OCI-LY1 (cell line): ENCODE measurements around the gene CLEC4C.
"Not testable (repeated sequence)": the region's sequence is repeated elsewhere in the genome, so short reads cannot be mapped to it uniquely, and the experiment has no call there.

Experiments used
- H2AFZ ChIP-seq: fragments of 200-600 bp; sonication (generic), shearing (Covaris generic); 2 replicates; pipeline ENCODE4 v1.6.0; 2014; ENCODE audit warnings: antibody characterized with exemption, mild to moderate bottlenecking, low read length
- H3F3A ChIP-seq: fragments of 200-600 bp; sonication (generic), shearing (Covaris generic); 2 replicates; pipeline ENCODE4 v1.6.0; 2014; ENCODE audit warnings: mild to moderate bottlenecking, antibody characterized with exemption, low read length, moderate library complexity; ENCODE audit not compliant: insufficient read depth
- H3K27ac ChIP-seq: fragments of 200-600 bp; sonication (generic); 2 replicates; pipeline ENCODE4 v1.5.1; 2014; ENCODE audit warnings: low read length, mixed run types, mild to moderate bottlenecking, low read depth; ENCODE audit not compliant: poor library complexity, severe bottlenecking
- H3K27me3 ChIP-seq: fragments of 200-600 bp; sonication (generic); 2 replicates; pipeline ENCODE4 v1.6.0; 2014; ENCODE audit warnings: antibody characterized with exemption, mild to moderate bottlenecking, low read length, moderate library complexity; ENCODE audit not compliant: insufficient read depth
- H3K36me3 ChIP-seq: fragments of 200-600 bp; sonication (generic); 2 replicates; pipeline ENCODE4 v1.6.1; 2014; ENCODE audit warnings: mild to moderate bottlenecking, antibody characterized with exemption, low read length, moderate library complexity, mixed read lengths; ENCODE audit not compliant: insufficient read depth
- H3K4me1 ChIP-seq: fragments of 200-600 bp; sonication (generic); 2 replicates; pipeline ENCODE4 v1.5.1; 2014; ENCODE audit warnings: mild to moderate bottlenecking, low read length, moderate library complexity; ENCODE audit not compliant: insufficient read depth, severe bottlenecking
- H3K4me2 ChIP-seq: fragments of 200-600 bp; sonication (generic), shearing (Covaris generic); 2 replicates; pipeline ENCODE4 v1.6.1; 2014; ENCODE audit warnings: low read length
- H3K4me3 ChIP-seq: fragments of 200-600 bp; sonication (generic); 2 replicates; pipeline ENCODE4 v1.5.1; 2014; ENCODE audit warnings: low read length, low read depth, mild to moderate bottlenecking, mixed read lengths; ENCODE audit not compliant: poor library complexity, severe bottlenecking
- H3K79me2 ChIP-seq: fragments of 200-600 bp; shearing (Covaris generic); 2 replicates; pipeline ENCODE4 v1.6.1; 2016; ENCODE audit warnings: mixed run types, low read length, mixed read lengths; ENCODE audit not compliant: insufficient read depth
- H3K9ac ChIP-seq: fragments of 200-600 bp; sonication (generic), shearing (Covaris generic); 2 replicates; pipeline ENCODE4 v1.6.1; 2014; ENCODE audit warnings: mild to moderate bottlenecking, low read length, mixed read lengths
- H3K9me2 ChIP-seq: fragments of 200-600 bp; sonication (generic), shearing (Covaris generic); 2 replicates; pipeline ENCODE4 v1.6.1; 2014; ENCODE audit warnings: low read depth, mild to moderate bottlenecking, low read length, mixed read lengths
- H3K9me3 ChIP-seq: fragments of 200-600 bp; shearing (Covaris generic); 2 replicates; pipeline ENCODE4 v1.6.1; 2014; ENCODE audit warnings: low read length, mixed read lengths
- H4K20me1 ChIP-seq: fragments of 200-600 bp; sonication (generic), shearing (Covaris generic); 2 replicates; pipeline ENCODE4 v1.6.0; 2016; ENCODE audit warnings: mild to moderate bottlenecking, low read length; ENCODE audit not compliant: insufficient read depth
- CTCF ChIP-seq: fragments of 200-600 bp; sonication (generic), shearing (Covaris generic); IDR thresholded peaks from 2 replicates; pipeline ENCODE4 v1.5.1; 2017; ENCODE audit warnings: mild to moderate bottlenecking, antibody characterized with exemption, low read length, moderate library complexity, mixed read lengths
- EZH2 ChIP-seq: fragments of 200-600 bp; sonication (generic), shearing (Covaris generic); IDR thresholded peaks from 2 replicates; pipeline ENCODE4 v1.8.0; 2017; ENCODE audit warnings: borderline replicate concordance, mixed run types, mild to moderate bottlenecking, antibody characterized with exemption, low read length, moderate library complexity, mixed read lengths

CLEC4C gene, protein sequence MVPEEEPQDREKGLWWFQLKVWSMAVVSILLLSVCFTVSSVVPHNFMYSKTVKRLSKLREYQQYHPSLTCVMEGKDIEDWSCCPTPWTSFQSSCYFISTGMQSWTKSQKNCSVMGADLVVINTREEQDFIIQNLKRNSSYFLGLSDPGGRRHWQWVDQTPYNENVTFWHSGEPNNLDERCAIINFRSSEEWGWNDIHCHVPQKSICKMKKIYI

GRCh38 chr12:7747246-7747645 lies at the start of gene CLEC4C:
Gene CLEC4C, minus strand, starts transcription at chr12:7747375. Its CDS starts 27 bp downstream, at chr12:7747348.
- Histone ChIP-seq H3K27me3 (no peaks in the 10 kb centered on the region), H3K4me1 (no peaks in the 10 kb centered on the region), H3K4me3 (no peak within 1 kb of the TSS), H3F3A (no peaks in the 10 kb centered on the region), H3K9me2 (no peaks in the 10 kb centered on the region), H3K36me3 (no peaks in the 10 kb centered on the region), H3K27ac (no peak within 1 kb of the TSS), H3K4me2 (no peak within 1 kb of the TSS), H3K9me3 (no peaks in the 10 kb centered on the region), H4K20me1 (no peaks in the 10 kb centered on the region), H2AFZ (no peak within 1 kb of the TSS), H3K79me2 (no peaks in the 10 kb centered on the region), H3K9ac (no peak within 1 kb of the TSS)
- no peak for TF ChIP-seq CTCF
- no peak for TF ChIP-seq EZH2

DNA sequence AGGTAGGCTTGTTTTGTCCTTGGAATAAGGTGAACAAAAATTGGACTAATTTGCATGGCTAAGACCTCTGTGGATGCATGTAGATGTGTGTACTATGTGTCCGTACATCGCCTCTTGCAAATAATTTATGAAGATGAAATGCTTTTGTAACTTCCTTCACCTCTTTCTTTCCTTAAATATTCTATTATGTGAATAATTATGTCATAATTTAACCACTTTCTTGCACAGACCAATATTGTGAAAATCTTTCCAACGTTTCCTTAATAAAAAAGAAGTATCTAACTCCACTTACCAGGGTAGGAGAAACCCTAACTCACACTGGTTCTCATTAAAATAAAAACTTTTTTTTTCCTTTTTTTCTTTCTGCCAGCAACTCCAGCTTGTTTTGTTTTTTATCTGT lies 46.0 kb upstream of the CLEC4C start:
- Histone ChIP-seq H3K27me3 (no peaks in the 10 kb centered on the region), H3K9me2 (no peaks in the 10 kb centered on the region), H3K36me3 (no peaks in the 10 kb centered on the region), H3K4me3 (no peak overlapping the region), H3K4me1 (no peaks in the 10 kb centered on the region), H3K4me2 (no peak overlapping the region), H3K27ac (no peak overlapping the region), H4K20me1 (no peaks in the 10 kb centered on the region), H2AFZ (no peak overlapping the region), H3K9ac (no peak overlapping the region), H3K79me2 (no peaks in the 10 kb centered on the region), H3K9me3 (no peaks in the 10 kb centered on the region), H3F3A (no peaks in the 10 kb centered on the region)
- TF ChIP-seq CTCF (no peak), EZH2 (no peak)

DNA sequence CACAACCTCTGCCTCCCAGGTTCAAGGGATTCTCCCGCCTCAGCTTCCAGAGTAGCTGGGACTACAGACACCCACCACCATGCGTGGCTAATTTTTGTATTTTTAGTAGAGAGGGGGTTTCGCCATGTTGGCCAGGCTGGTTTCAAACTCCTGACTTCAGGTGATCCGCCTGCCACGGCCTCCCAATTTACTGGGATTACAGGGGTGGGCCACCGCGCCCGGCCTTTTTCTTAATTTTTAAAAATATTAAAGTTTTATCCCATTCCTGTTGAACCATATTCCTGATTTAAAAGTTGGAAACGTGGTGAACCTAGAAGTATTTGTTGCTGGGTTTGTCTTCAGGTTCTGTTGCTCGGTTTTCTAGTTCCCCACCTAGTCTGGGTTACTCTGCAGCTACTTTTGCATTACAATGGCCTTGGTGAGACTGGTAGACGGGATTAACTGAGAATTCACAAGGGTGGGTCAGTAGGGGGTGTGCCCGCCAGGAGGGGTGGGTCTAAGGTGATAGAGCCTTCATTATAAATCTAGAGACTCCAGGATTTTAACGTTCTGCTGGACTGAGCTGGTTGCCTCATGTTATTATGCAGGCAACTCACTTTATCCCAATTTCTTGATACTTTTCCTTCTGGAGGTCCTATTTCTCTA lies 41.8 kb upstream of the CLEC4C start, which contains the start of gene NANOG:
TSS of gene NANOG (plus strand) at position 519 of the 645 bp plus-strand sequence. CDS start 213 bp downstream, outside the sequence.
- not testable (repeated sequence) for H3K27ac ChIP-seq, H4K20me1 ChIP-seq, H2AFZ ChIP-seq, H3K36me3 ChIP-seq, H3K79me2 ChIP-seq, H3K27me3 ChIP-seq, H3K9me2 ChIP-seq, H3K9me3 ChIP-seq, H3K4me2 ChIP-seq, H3K9ac ChIP-seq, H3K4me3 ChIP-seq, H3K4me1 ChIP-seq, H3F3A ChIP-seq

GRCh38 chr12:7788294-7788660 lies 41.1 kb upstream of the CLEC4C start:
- H3K9ac ChIP-seq: no peak overlapping the region
- no peaks in the 10 kb centered on the region for H3K27me3 ChIP-seq
- H3K4me2 ChIP-seq: no peak overlapping the region
- H3K36me3 ChIP-seq: no peaks in the 10 kb centered on the region
- H3K9me2 ChIP-seq: no peaks in the 10 kb centered on the region
- H3K27ac ChIP-seq: no peak overlapping the region
- H3K4me3 ChIP-seq: no peak overlapping the region
- TF ChIP-seq EZH2 (no peak), CTCF (no peak)
- no peaks in the 10 kb centered on the region for H4K20me1 ChIP-seq
- no peaks in the 10 kb centered on the region for H3K79me2 ChIP-seq
- no peaks in the 10 kb centered on the region for H3F3A ChIP-seq
- no peaks in the 10 kb centered on the region for H3K4me1 ChIP-seq
- no peaks in the 10 kb centered on the region for H3K9me3 ChIP-seq
- H2AFZ ChIP-seq: no peak overlapping the region
